Astrocyte (in vitro differentiated cells and primary cell): ENCODE data around the gene CNST.

ENCODE experiments used
- CTCF ChIP-seq: IDR thresholded peaks from 2 replicates; pipeline ENCODE4 v1.5.1; 2011; ENCODE audit warnings: low read depth, mild to moderate bottlenecking, inconsistent platforms, low read length, moderate library complexity; ENCODE audit not compliant: insufficient read depth
- EZH2 ChIP-seq: IDR thresholded peaks from 2 replicates; pipeline ENCODE4 v1.6.1; 2012; ENCODE audit warnings: mild to moderate bottlenecking, low read length, inconsistent platforms; ENCODE audit not compliant: insufficient read depth

GRCh38 chr1:246680696-246681130 is 114.5 kb downstream of the CNST start:
- TF ChIP-seq CTCF (no peak), EZH2 (no peak)
